ENCODE data around the gene ARHGAP15.

- TF ChIP-seq YY1 (IDR thresholded peaks at IDR 0.05; ENCODE audit: insufficient read depth, insufficient read length) (no peak), SUZ12 (IDR thresholded peaks at IDR 0.05; ENCODE audit: extremely low read depth, insufficient read depth, insufficient read length) (no peak)
These were observed 23.4 kb downstream of the ARHGAP15 start for GRCh38 chr2:143152637-143153036.

All from NT2/D1 (cell line).